ENCODE measurements around the gene SLC7A11.

The SLC7A11 gene

GRCh38 chr4:138205531-138206233 is 36.5 kb downstream of the SLC7A11 start:
- DNase-seq, result no peak

GRCh38 chr4:138204507-138204906 is 37.6 kb downstream of the SLC7A11 start:
- no peak for DNase-seq

GRCh38 chr4:138202686-138203085 is 39.5 kb downstream of the SLC7A11 start:
- DNase-seq, result no peak

DNA sequence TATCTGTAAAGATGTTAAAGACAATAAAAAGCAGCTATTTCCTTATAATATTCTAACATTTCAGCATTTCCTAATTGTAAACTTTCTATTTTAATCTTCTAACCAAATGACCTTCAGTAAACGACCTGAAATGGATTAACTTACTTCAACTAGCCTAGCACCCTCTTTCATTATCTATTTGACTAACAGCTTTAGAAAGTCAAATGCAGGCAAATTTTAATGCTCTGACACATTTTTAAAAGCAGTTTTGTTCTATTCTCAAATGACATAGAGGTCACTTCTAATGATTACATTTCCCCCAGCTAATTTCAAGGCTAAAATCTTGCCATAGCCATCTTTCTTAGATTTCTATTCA is 41.9 kb downstream of the SLC7A11 start:
- DNase-seq, result no peak

GRCh38 chr4:138199568-138200235 is 42.4 kb downstream of the SLC7A11 start:
- no peak for DNase-seq

DNA sequence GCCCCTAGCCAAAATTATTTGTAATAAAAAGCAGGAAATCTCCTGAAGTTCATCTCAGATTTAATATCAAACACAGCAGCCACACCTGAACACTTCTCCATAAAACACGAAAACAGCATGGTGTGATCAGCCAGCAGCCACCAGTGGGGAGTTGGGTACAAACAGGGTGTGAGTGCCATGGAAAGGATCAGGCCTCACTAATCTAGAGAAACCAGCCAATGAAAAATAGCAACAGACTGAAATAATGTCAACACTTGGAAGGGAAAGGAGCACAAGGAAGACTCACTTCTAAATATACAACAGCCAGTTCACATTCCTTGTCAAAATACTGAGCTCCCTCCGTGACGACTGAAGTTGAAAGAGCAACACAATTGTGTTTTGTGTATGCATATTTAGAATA is 46.0 kb downstream of the SLC7A11 start:
- DNase-seq, result no peak

- DNase-seq, result no peak
Observed at GRCh38 chr4:138193963-138194362, 48.2 kb downstream of the SLC7A11 start.

DNA sequence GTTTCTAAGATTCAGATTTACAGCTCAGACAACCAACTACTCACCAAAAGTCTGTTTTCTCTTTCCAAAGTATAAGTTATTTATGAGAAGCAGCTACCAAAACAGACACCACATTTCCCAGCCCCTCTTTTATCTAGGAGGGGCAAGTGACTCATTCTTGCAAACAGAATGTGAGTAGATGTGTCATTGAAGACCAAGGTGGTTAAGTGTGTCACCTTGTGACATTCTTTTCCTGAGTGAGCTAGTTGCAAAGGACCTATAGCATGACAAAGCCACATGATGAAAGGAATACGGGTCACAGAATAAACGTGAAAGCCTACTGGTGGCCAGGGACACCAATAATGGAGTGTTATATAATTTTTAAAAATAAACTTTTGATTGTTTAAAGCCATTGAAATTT is 50.0 kb downstream of the SLC7A11 start:
- no peak for DNase-seq

GRCh38 chr4:138190452-138190858 is 51.7 kb downstream of the SLC7A11 start:
- no peak for DNase-seq

- no peak for DNase-seq
Observed at GRCh38 chr4:138189206-138189605, 52.9 kb downstream of the SLC7A11 start.

- no peak for DNase-seq
Observed at GRCh38 chr4:138188406-138189084, 53.6 kb downstream of the SLC7A11 start.

DNA sequence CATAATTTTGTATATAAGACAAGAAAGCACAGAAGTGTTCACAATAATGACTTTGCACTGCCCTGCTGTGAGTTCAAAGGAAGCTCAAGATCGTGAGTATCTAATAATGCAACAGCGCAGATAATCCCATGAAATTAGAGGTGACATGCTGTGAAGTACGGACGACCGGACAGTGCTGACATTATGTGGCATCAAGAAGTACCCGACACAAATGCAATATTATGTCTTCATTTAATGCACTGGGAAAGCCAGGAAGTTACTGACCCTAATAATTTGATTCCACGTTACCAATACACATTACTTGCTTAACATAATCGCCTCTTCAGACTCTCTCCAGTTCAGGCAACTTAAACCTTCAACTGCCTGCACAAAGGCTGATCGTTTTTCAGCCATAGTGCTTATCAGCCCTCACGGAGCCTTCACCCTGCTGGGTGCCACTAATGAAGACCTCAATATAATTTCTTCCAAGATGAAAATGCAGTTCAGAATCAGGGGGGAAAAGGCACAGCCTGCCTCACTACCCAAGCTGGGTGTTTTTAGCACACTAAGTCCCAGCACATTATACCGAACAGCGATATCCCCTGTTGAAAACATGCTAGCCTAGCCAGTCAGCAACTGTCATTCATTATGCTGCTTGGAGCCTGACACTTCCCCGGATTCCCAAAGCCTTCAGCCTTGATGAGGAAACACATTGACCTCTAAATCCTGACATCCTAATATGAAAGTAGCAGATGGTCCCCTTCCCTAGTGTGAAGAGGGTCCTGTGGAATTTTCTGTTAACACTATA is 56.1 kb downstream of the SLC7A11 start:
- no peak for DNase-seq

DNA sequence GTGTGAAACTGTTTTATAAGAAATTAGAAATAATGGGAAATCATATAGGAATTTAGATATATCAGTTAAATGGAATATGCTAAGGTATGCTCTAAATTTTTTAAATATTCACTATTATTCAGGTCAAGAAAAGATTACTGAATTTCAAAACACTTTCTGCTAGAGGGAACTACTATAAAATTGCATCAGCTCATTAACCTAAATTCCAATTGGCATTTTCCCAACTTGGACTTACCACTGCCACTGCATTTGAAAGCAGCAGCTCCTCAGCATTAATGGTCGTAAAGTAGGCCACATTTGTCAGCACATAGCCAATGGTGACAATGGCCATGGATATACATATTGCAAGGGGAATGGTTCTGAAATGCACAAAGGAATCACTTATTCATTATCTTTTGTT is 57.3 kb downstream of the SLC7A11 start:
- DNase-seq, result no peak

- DNase-seq, result peak; percentile 12
Observed at GRCh38 chr4:138182838-138183426, 59.2 kb downstream of the SLC7A11 start.

- DNase-seq, result no peak
Observed at GRCh38 chr4:138181287-138181686, 60.9 kb downstream of the SLC7A11 start.

- DNase-seq, result no peak
Observed at GRCh38 chr4:138178566-138178965, 63.6 kb downstream of the SLC7A11 start.

GRCh38 chr4:138177278-138177968 is 64.7 kb downstream of the SLC7A11 start:
- DNase-seq, result no peak

DNA sequence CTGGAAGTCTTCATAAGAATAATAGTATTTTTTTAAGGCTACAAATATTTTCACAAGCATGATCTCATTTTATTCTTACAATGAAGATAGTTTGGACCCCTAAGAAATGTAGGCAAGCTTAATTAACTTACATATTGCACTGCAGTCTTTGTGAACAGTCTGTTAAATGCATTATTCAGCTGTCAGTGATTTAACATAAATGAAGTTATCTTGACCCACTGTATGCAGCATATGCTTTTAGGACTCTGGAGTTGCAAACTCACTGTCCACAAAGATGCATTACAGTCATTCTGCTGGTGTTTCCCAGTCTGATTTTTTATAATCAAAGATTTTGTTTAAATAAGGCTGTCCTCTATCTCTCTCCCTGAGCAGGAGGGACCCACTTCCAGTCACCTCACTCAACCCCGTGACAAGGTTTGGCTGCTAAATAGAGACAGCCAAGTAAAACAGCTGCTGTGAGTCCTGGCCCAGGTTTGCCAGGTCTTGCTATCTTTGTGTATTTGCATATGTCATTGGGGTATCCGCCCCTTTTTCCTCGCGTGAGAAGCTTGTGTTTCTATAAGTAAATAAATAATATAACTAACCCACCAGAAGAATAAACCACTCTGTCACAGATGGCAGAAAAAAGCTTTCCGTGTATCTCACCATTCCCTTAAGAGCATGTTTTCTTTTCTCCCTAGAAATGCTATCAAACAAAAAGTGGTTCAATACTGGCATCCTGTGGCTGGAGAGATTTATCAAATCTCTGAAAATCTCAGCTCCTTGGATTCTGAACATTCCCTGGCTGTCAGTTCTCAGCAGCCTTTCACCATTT is 67.0 kb downstream of the SLC7A11 start:
- peak; percentile 74 for DNase-seq

GRCh38 chr4:138164208-138164607 is 77.9 kb downstream of the SLC7A11 start:
- peak; percentile 16 for DNase-seq

DNA sequence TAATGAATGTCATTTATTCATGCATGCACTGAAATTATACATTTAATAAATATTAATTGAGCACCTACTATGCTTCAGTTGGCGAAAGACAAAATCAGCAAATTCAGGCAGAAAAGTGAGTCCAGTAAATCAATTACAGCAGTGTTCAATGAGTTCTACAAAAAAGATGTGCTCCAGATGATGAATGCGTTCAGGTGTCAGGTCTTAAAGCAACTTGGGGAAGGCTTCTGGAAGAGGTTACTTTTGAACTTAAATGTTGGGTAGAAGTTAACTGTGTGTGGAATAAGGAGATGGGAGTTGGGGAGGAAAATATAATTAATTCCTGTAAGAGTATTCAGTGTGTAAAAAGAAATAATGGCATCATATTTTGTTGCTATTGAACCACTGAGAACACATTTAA is 79.0 kb downstream of the SLC7A11 start:
- no peak for DNase-seq

GRCh38 chr4:138162259-138162658 is 79.9 kb downstream of the SLC7A11 start:
- DNase-seq, result peak; percentile 8

Measured in NCI-H2171 (cell line).